ENCODE measurements around the gene UBALD1. TPM values are rescaled to one million over a fixed set of nuclear protein-coding genes. Genes with fewer than 3 reads are reported as not detected.
"Not testable (repeated sequence)": the region's sequence is repeated elsewhere in the genome, so short reads cannot be mapped to it uniquely, and the experiment has no call there.

UBALD1 gene
- total RNA-seq: 27.2 TPM

DNA sequence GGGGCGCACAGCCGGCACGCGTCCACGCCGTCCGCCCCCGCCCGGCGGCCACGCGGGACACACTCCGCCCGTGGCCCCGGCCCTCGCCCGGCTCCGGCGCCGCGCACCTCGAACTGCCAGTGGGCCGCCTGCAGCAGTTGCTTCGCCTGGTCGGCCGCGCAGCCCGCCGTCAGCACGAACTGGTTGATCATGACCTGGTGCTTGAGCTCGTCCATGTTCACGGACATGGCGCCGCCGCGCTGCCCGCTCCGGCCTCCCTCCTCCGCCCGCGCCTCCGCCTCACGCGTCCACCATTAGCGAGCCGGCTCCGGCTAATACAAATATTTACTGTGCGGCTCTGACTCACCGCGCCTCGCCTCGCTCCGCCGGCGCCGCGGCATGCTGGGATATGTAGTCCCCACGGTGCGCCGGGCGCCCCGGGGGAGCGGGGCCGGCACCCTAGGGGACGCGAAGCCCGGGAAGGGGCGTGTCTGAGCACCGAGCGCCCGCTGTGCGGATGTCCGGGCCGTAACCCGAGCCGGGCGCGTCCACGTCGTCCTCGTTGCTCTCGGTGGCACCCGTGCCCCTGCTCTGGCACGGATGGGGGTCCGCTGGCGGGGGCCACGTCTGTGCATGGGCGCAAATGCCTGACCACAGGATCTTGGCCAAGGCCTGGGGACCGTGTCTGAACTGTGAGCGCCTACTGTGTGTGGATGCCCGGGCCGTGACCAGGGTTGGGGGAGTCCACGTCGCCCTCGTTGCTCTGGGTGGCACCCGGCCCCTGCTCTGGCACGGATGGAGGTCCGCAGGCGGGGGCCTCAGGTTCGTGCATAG is at the start of gene UBALD1:
UBALD1 (minus strand) TSS at position 318 of the 813 bp plus-strand sequence; CDS start at position 227, 91 bp downstream.
- peak; percentile 88 for DNase-seq (ENCODE audit: low spot score)

DNA sequence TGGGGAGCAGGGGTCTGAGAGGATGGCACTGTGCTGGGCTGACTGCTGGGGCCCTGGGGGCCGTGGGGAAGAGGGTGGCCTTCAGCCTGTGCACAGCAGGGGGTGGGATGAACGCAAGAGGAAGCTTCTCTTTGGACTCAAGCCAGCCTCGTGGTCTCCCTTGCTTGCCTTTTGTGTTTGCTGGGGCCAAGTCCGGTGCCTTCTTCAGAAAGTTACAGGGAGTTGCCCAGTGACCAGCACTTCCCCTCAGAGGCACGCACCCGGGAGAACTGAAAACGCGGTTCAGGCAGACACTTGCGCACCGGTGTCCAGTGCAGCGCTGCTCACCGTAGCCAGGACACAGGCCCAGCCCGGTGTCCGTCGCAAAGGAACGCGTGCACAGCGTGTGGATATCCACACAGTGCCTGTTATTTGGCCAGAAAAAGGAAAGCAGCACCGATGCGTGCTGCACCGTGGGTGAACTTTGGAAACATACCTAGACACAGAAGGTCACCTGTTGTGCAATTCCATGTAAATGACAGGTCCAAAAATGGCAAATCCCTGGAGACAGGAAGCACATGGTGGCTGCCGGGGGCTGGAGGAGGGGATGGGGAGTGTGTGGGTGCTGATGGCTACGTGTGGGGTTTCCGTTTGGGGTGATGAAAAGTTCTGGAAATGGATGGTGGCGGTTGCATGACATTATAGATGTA is 49.2 kb upstream of the UBALD1 start:
- no peak for DNase-seq (ENCODE audit: low spot score)

DNA sequence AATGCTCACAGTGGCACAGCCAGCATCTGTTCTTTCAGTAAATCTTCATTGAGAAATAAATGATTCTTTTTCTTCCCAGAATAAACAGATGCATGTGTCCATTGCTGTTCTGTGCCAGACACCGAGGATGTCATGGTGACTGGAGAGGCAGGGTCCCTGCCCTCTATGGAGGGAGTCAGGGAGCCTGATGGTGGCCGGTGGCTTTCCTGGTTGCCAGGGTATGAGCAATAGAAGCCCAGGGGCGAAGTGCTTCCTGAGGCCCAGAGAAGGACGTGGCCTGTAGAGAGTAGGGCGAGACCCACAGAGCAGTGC is 48.7 kb upstream of the UBALD1 start:
- no peak for DNase-seq (ENCODE audit: low spot score)

DNA sequence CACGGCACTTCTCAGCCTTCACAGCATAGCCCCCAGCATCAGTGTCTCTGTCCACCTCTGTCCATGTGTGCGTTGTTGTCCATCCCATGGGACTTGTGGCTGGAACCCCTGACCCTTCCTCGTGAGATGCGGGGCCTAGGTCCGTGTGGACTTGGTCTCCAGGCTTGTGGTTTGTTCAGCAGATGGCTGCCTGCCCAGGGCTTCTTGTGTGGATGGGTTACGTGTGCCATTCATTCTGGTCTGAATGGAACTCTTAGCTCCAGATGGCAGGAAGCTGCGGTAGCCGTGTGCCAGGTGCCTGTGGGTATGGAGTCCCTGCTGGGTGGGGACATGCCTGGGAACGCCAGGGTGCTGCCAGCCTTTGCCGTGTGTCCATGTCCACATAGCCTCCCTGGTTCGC is 47.0 kb upstream of the UBALD1 start:
- no peak for DNase-seq (ENCODE audit: low spot score)

DNA sequence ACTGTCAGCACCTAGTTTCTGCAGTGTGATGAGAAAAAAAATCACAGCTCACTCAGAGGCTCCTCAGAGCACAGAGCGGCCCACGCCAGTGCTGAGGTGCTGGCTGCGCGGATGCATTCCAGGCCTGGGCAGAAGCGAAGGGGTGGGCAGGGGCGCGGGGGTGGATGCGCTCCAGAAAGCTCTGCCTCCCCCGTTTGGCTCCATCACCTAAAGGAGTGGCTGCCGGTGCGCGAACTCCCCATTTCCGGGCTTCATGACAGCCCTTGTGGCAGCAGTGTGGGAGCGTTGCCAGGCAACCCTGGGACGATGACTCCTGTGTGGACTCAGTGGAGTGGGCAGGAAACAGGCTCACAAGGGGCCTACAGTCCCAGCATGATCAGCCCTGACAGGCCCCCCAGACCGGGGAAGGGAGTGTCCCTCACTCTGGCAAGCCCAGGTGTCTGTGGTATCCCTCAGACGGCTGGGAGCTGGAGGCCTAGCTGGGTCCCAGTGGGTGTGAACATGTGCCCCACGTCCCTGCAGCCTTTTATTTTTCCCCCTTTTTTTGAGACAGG is 45.8 kb upstream of the UBALD1 start:
- no peak for DNase-seq (ENCODE audit: low spot score)

DNA sequence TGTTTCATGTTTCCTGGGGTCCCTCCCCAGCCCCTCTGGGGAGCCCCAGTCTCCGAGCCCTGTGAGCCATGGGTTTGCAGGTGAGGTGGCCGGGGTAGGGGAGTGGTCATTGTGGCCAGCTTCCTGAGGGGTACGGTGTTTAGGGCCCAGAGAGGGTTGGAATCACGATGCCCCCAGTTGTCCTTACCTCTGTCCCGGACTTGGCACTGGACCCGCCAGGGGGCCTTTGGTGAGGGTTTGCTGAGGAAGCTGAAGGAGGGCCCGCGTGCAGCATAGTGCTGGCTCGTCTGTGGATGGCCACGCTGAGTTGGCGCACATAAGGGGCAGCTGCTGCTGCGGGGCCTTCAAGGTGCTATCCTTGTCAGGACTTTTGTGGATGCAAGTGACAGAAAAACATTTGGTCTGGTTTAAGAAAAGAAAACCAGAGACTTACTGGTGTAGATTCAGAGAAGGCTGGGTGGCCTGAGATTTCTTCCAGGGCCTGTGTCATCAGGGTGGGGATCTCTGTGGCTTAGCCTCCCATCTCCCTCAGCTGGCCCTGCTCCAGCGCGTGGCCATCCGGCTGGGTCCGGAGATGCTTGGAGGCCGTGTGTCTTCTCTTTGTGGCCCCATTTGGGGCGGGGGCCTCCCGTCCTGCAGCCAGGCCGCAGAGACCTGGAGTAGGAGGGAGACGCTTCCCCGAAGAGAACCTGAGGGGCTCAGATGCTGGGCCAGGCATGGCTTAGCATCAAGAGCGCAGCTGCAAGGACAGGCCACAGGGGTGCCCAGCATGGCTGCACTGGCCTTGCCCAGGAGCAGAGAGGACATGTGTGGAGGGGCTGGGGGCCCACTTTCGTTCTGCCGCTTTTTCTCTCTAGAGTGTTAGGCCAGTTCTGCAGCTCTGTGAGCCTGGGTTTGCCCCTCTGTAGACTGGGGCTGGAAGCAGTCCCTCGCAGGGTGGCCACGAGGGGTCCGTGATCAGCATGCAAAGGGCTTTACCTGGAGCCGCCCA is 45.0 kb upstream of the UBALD1 start:
- DNase-seq (ENCODE audit: low spot score): no peak

DNA sequence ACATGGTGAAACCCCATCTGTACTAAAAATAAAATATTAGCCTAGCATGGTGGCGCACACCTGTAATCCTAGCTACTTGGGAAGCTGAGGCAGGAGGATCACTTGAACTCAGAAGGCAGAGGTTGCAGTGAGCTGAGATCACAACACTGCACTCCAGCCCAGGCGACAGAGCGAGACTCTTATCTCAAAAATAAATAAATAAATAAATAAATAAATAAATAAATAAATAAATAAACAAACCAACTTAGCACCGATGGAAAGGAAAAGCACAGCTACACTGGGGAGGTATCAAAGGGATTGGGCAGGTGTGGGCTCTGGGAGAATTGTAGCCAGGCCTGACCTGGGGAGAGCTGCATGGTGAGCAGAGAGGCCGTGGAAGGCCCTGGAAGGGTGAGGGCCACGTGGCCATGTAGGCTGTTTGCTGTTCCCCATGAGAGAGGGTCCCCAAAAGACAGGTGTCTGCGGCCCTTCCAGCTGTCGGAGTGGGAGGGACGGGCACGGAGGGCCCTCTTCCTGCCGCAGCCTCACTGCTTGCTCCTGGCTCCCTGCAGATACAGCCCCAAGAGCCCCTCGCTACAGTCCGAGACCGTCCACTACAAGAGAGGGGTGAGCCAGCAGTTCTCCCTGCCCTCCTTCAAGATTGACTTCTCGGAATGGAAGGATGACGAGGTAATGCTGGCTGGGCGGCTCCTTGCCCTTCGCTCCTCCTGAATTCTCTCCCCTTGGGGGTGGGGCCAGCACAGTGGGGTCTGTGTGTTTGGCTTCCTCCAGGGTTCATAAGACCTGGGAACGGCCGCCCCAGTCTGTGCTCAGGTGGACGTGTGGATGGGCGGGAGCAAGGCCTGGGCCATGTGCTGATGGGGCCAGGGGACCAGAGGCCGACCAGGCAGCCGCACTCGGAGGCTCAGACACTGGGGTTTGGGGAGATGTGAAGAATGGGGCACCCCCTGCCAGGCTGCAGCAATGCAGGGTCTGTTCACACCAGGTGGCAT is 42.3 kb upstream of the UBALD1 start:
- DNase-seq (ENCODE audit: low spot score): no peak

DNA sequence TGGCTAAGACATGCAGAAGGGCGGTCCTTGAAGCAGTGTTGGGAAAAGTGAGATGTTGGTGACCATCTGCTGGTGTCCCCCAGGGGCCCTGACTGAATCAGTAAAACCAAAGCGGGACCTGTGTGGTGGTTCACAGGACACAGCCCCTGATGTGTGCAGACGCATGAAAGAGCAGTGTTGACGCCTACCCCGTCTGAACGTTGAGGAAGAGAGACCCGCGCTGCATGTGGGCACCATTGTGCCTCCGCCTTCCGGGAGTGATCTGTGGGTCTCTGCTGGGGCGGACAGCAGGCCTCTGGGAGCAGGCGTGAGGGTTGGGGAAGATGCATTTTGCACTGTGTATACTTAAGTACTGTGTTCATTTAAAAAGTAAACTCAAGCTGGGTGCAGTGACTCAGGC is 41.5 kb upstream of the UBALD1 start:
- DNase-seq (ENCODE audit: low spot score): no peak

DNA sequence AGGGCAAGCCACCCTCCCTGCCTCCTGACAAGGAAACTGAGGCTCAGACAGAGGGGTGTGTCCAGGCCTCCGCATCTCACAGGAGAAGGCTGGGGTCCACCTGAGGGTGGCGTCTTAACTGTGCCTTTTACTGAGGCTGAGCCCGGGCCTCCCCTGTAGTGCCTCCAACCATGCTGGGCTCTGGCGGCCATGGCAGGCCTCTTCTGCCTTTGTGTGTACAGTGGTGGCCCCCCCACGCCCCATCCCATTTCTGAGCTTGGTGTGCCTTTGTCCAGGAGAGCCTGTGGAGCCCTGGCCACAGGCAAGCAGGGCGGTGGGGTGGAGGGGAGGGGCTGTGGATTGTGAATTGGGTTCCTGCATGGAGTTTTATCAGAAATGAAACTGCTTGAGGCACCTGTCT is 41.1 kb upstream of the UBALD1 start:
- DNase-seq (ENCODE audit: low spot score): no peak

DNA sequence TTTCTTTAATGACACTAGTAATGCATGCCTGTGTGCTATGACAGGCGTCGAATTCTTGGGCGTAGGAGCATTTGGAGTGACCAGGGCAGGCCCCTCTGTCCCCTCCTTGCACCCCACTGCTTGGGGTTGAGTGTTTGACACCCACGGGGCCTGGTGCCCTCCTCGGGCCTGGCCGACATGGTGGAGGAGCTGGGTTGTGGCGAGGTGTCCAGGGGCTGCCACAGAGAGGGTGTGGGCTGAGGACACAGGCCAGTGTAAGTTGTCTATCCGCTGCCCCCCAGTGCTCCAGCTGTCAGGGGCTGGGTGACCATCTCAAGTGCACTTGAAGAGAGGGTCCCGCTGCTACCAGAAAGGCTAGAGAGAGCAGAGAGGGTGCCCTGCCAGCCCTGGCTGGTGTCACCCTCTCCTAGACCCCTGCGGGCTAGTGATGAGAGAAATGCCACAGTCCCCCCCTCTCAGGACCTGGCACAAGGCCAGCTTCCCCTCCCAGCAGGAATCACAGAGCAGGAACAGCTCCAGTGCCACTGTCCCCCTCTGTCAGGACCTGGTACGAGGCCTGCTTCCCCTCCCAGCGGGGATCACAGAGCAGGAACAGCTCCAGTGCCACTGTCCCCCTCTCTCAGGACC is 40.4 kb upstream of the UBALD1 start:
- no peak for DNase-seq (ENCODE audit: low spot score)

DNA sequence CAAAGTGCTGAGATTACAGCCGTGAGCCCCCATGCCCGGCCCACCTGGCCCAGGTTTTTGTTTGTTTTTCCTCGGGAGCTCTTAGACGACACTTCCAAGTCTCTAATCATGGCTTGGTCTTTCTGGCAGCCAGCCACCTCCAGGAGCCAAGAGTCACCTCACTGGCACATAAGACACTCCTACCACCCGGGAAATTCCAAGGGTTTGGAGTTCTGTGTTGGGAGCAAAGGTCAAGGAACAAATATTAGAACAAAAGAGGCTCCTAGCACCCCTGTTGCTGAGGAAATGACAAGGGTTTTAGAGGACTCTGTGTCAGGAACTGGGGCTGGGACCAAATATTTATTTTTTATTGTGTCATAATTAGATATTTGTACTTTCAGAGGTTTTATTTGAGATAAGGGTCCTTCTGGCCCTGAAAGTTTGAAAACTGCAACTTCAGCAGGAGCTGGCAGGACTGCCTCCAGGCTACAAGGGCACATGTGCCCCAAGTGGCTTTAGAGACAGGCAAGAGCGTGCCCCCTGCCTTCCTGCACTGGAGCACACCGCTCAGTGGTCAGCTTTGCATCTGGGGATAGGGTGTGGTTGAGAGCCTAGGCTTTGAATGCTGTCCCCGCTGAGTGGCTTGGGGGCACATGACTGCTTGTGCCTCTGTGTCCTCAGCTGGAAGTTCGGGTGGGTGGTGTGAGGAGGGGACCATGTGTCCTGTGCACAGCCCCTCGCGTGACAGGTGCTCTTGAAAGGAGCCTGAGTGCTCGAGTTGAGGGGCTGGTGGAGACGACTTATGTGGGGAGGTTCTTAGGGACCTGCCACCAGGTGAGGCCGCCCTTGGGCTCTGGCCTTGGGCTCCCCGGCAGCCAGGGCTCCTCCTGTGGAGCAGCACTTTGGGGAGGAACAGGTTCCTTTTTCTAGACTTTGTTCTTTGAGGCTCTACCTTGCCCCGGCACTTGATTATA is 39.6 kb upstream of the UBALD1 start:
- no peak for DNase-seq (ENCODE audit: low spot score)

DNA sequence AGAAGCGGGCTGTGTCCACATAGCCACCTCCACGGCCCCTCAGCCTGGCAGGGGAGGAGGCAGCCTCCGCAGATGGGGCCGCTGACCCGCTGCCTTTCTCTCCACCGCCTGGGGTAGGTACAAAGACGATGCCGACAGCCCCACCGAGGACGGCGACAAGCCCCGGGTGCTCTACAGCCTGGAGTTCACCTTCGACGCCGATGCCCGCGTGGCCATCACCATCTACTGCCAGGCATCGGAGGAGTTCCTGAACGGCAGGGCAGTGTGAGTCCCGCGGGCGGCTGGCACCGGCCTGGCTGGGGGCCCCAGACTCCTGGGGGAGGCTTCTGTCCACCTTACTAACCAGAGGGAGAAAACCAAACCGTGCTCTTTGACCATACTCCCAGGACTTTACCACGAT is 37.9 kb upstream of the UBALD1 start:
- DNase-seq (ENCODE audit: low spot score): no peak

DNA sequence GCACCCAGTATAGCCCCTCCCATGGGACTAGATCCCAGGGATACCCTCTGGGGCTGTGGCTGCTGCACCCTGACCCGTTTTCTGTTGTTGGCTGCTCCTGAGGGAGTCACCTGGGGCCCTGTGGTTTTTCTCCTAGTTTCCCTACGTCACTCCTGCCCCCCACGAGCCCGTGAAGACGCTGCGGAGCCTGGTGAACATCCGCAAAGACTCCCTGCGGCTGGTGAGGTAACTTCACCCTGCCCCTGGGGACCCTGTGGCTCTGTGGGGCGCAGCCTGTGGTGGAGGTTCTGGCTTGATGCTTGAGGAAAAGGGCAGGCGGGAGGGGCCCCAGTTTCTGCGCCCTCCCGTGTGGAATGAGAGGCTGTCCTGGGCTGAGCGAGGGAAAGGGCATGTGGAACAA is 37.1 kb upstream of the UBALD1 start:
- no peak for DNase-seq (ENCODE audit: low spot score)

DNA sequence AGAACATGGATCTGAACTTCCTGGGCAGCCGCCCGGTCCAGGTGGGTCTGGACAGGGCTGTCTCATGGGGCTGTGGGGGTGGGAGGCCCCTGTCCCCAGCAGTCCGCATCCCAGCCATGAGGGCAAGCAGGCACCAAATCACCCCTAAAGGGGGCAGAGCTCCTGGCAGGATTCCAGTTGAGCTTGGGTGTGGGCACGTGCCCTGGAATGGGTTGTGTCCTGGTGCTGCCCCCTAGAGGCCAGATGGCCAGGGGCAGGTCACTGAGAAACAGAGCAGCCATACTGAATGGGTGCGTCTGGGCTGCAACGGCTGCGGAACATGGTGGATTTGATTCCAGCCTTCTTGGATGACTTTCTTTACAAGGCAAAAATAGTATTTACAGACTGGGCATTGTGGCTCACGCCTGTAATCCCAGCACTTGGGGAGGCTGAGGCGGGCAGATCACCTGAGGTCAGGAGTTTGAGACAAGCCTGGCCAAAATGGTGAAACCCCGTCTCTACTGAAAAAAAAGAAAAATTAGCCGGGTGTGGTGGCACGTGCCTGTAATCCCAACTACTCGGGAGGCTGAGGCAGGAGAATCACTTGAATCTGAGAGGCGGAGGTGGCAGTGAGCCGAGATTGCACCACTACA is 35.9 kb upstream of the UBALD1 start:
- DNase-seq (ENCODE audit: low spot score): not testable (repeated sequence)

DNA sequence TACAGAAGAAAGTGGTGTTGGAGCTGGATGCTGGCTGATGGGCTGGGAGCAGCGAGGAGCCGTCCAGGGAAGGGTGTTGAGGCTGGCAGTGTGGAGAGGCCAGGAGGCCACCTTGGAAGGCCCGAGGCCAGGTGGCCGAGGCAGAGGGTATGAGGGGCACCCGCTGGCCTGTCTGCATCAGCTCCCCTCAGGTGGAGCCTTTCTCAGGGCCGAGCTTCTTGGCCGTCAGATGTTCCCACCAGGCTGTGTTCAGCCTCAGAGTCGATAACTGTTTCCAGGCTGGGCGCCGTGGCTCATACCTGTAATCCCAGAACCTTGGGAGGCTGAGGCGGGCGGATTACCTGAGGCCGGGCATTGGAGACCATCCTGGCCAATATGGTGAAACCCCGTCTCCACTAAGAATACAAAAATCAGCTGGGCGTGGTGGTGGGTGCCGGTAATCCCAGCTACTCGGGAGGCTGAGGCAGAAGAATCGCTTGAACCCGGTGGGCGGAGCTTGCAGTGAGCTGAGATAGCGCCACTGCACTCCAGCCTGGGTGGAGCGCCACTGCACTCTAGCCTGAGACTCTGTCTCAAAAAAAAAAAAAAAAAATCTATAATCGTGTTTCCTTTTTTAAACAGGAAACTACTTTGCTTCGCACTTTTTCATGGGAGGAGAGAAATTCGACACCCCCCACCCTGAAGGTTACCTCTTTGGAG is 35.2 kb upstream of the UBALD1 start:
- no peak for DNase-seq (ENCODE audit: low spot score)

DNA sequence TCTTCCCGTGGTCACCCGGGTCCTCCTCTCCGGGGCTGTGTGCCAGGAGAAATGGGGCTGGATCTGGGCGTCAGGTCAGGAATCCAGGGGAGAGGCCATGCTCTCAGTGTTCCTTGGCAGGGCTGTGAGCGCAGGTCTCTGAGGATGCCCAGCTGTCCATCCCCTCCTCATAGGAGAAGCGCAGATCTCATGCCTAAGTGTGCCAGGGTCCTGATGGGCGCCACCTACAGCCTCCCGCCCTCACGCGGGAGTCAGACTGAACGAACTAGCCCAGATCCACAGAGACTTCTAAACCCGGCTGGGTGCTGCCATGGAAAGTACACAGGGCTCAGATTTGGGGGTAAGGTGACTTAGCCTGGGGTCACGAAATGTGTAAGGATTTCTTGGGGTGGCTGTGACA is 34.2 kb upstream of the UBALD1 start:
- DNase-seq (ENCODE audit: low spot score): no peak

DNA sequence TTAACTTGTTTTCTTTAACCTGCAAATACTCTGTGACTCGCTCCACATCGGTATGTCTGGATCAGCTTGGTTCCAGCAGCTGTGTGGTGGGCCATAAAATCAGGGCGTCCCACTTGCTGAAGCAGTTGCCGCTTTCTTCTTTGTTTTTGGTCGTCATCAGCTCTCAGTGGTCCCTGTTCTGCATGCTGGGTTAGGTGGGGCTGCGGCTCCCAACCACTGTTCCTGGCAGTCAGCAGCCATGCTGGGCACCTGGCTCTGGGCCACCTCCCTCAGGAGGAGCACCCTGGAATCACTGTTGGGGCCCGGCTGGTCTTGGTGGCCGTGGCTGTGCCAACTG is 32.9 kb upstream of the UBALD1 start:
- no peak for DNase-seq (ENCODE audit: low spot score)
